ENCODE results near the gene CKAP2L. TPM values are rescaled to one million over a fixed set of nuclear protein-coding genes. Genes with fewer than 3 reads are reported as not detected.

The CKAP2L gene
- total RNA-seq, 4 donors from 2014 or later = 0.07 to 0.16 TPM; not detected in 2

DNA sequence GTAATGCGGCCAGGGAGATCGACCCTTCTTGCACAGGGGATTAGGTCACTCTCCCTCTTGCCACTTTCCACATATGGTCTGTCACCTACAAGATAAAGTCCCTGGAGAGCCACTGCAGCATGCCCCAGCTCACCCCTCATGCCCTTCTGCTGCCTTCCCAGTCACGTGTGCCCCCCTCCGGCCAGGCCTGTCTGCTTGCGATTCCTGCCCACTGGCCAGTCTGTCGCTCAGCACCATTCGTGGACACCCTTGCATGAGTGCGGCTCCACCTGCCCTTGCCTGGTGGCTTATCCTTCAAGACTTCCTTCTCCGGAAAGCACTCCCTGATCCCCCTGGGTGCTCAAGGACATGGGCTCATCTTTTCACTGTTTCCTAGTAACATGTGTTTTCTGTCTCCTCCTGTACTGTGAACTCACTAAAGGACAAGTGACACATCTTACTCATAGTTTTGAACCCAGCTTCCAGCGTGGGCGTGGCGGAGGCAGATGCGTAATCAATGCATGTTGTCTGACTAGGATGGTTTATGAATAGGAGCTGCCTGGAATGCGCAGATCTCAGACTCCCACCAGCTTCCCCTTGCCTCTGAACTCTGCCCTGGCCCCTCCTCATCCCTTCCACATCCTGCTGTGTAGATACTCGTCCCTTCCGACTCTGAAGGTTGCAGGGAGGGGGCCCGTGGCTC lies 51.4 kb downstream of the CKAP2L start:
- in situ Hi-C loops (cut with MboI; ENCODE audit: low sequenced_read_pairs in 4 of 4) = no loop called here
- Histone ChIP-seq H3K4me3 (no peak overlapping the region), H3K4me1 (no peaks in the 10 kb centered on the region), H3K36me3 (no peaks in the 10 kb centered on the region), H3K27ac (no peak overlapping the region), H3K27me3 (no peaks in the 10 kb centered on the region), H3K9me3 (no peaks in the 10 kb centered on the region)
- ATAC-seq = no peak
- no peak for TF ChIP-seq POLR2A (IDR thresholded peaks at IDR 0.05)
- TF ChIP-seq, protein P1, sequence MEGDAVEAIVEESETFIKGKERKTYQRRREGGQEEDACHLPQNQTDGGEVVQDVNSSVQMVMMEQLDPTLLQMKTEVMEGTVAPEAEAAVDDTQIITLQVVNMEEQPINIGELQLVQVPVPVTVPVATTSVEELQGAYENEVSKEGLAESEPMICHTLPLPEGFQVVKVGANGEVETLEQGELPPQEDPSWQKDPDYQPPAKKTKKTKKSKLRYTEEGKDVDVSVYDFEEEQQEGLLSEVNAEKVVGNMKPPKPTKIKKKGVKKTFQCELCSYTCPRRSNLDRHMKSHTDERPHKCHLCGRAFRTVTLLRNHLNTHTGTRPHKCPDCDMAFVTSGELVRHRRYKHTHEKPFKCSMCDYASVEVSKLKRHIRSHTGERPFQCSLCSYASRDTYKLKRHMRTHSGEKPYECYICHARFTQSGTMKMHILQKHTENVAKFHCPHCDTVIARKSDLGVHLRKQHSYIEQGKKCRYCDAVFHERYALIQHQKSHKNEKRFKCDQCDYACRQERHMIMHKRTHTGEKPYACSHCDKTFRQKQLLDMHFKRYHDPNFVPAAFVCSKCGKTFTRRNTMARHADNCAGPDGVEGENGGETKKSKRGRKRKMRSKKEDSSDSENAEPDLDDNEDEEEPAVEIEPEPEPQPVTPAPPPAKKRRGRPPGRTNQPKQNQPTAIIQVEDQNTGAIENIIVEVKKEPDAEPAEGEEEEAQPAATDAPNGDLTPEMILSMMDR (IDR thresholded peaks at IDR 0.05 in 4 of 5, conservative IDR thresholded peaks at IDR 0.05 in 1 of 5) = no peak
- intact Hi-C loops (cut with DNase I; ENCODE audit: low total_unique reads) = no loop called here
- DNase-seq = no peak

DNA sequence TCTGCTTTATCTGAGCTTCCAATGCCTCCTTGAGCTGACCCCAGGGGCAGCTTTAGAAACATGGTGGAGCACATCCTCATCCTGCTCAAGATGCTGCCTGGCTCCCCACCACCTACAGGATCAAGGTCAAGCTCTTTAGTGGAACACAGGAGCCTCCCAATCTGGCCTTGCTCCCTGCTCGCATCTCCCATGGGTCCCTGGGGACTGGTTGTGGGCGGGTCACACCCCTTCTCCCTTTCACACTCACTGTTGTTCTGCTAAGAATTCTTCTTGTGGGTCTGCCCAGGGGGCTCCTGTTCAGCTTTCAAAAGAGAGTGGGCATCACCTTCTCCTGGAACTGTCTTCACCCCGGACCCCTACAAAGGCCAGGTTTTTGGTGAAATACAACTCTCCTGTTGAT lies 51.9 kb downstream of the CKAP2L start:
- in situ Hi-C loops (cut with MboI; ENCODE audit: low sequenced_read_pairs in 4 of 4) (no loop called here), intact Hi-C loops (cut with DNase I; ENCODE audit: low total_unique reads) (no loop called here)
- no peak for TF ChIP-seq POLR2A (IDR thresholded peaks at IDR 0.05)
- TF ChIP-seq, protein P1 (IDR thresholded peaks at IDR 0.05 in 4 of 5, conservative IDR thresholded peaks at IDR 0.05 in 1 of 5) = no peak
- H3K27me3 ChIP-seq = no peaks in the 10 kb centered on the region
- no peak for ATAC-seq
- no peaks in the 10 kb centered on the region for H3K9me3 ChIP-seq
- H3K4me3 ChIP-seq = no peak overlapping the region
- no peaks in the 10 kb centered on the region for H3K4me1 ChIP-seq
- DNase-seq = no peak
- no peak overlapping the region for H3K27ac ChIP-seq
- H3K36me3 ChIP-seq = no peaks in the 10 kb centered on the region

DNA sequence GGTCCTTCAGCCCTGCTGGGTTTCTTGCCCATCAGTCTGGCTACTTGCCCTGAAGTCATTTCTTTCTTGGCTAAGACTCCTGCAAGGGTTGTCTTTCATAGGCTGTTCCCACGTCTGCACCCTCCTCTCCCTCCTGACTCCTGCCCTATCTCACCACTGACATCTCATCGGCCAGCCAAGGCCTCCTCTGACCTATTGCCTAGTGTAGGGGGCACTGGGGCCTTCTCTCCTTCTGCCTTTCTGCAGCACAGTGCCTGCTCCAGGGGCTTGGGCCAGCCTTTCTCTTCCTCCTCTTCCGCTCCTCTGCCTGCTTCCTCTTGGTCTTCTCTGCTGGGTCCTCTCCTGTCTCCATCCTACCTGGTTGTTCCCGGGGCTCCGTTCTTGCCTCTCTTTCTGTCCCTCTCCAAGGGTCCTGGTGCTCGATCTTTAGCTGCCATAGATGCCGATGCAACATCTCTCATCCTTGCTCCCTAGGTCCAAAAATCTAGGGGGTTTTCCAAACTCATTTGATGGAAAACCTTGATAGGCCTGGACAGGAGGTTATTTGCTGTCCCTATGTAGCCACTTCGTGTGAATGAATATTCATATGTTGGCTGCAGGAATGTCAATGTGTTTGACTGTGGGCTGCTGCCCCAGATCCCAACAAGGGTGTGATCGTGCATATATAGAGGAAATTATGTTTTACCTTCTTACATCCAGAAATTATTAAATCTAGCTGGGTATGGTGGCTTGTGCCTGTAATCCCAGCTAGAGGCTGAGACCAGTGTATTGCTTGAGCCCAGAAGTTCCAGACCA lies 53.3 kb downstream of the CKAP2L start:
- TF ChIP-seq, protein P1 (IDR thresholded peaks at IDR 0.05 in 4 of 5, conservative IDR thresholded peaks at IDR 0.05 in 1 of 5) = no peak
- no peak for TF ChIP-seq POLR2A (IDR thresholded peaks at IDR 0.05)
- Histone ChIP-seq H3K4me1 (no peaks in the 10 kb centered on the region), H3K9me3 (no peaks in the 10 kb centered on the region), H3K36me3 (no peaks in the 10 kb centered on the region), H3K27ac (no peak overlapping the region), H3K27me3 (no peaks in the 10 kb centered on the region), H3K4me3 (no peak overlapping the region)
- intact Hi-C loops (cut with DNase I; ENCODE audit: low total_unique reads) = no loop called here
- ATAC-seq (no peak), DNase-seq (no peak)
- in situ Hi-C loops (cut with MboI; ENCODE audit: low sequenced_read_pairs in 4 of 4) = no loop called here

DNA sequence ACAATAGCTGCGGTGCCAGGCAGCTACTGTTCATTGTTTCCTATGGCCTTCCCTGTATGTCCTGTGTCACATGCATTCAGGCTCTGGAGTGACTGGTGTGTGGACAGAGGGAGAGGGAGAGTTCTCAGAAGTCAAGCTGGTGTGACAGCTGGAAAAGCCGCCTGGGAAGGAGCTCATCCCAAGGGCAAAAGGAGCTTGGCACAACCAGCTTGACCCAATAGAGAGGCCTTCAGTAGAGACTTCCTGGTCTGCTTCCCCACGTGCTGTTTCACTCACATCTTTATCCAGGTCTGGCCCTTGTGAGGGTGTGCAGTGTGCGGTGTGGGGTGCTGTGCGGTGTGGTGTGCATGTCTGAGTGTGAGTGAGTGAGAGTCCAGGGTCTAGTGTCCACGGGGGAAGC lies 54.7 kb downstream of the CKAP2L start:
- Histone ChIP-seq H3K9me3 (no peaks in the 10 kb centered on the region), H3K27ac (no peak overlapping the region), H3K4me1 (no peaks in the 10 kb centered on the region), H3K36me3 (no peaks in the 10 kb centered on the region), H3K27me3 (no peaks in the 10 kb centered on the region), H3K4me3 (no peak overlapping the region)
- TF ChIP-seq, protein P1 (IDR thresholded peaks at IDR 0.05 in 4 of 5, conservative IDR thresholded peaks at IDR 0.05 in 1 of 5) = no peak
- TF ChIP-seq POLR2A (IDR thresholded peaks at IDR 0.05) = no peak
- ATAC-seq = no peak
- intact Hi-C loops (cut with DNase I; ENCODE audit: low total_unique reads) = no loop called here
- in situ Hi-C loops (cut with MboI; ENCODE audit: low sequenced_read_pairs in 4 of 4) = no loop called here
- DNase-seq = no peak
